ENCODE data around the gene RALA.
A peak's percentile ranks its signal among the peaks of the same experiment; 100 is the strongest.

Gene RALA

GRCh38 chr7:39754326-39755120 lies 131.2 kb downstream of the RALA start:
- Mint-ChIP-seq H3K4me1 (peaks cover 12% of the 10 kb centered on the region), H3K4me3 (no peak overlapping the region), H3K9me3 (peaks cover 4% of the 10 kb centered on the region), H3K27me3 (no peaks in the 10 kb centered on the region), H3K36me3 (ENCODE audit: low read depth) (peaks cover 8% of the 10 kb centered on the region), H3K27ac (peak overlapping the region; percentile 70)
- ATAC-seq = peak; percentile 49
- DNase-seq = no peak

GRCh38 chr7:39757604-39758003 lies 134.2 kb downstream of the RALA start:
- Mint-ChIP-seq H3K9me3 (peaks cover 4% of the 10 kb centered on the region), H3K4me3 (no peak overlapping the region)

More at GRCh38 chr7:39757604-39758003, 134.2 kb downstream of the RALA start:
- H3K27me3 Mint-ChIP-seq = no peaks in the 10 kb centered on the region
- DNase-seq (no peak), ATAC-seq (no peak)
- no peak overlapping the region for H3K27ac Mint-ChIP-seq
- peaks cover 7% of the 10 kb centered on the region for H3K36me3 Mint-ChIP-seq (ENCODE audit: low read depth)
- H3K4me1 Mint-ChIP-seq = peaks cover 15% of the 10 kb centered on the region

Measured in activated naive CD8-positive, alpha-beta T cell treated with anti-CD3 and anti-CD28 coated beads, Interleukin-2, amount 50 U/mL, for 24 hours (primary cell).